HG03432 (cell line): ENCODE measurements around the gene COA1.
"Not testable (repeated sequence)": the region's sequence is repeated elsewhere in the genome, so short reads cannot be mapped to it uniquely, and the experiment has no call there.

Experiments used
- ATAC-seq: cut with Tn5 transposase; IDR thresholded peaks from one replicate; pipeline ENCODE4 v1.9.1; 2021; ENCODE audit warnings: mild to moderate bottlenecking, moderate library complexity; ENCODE audit not compliant: unreplicated experiment

COA1 gene

GRCh38 chr7:43693687-43694398 is 35.5 kb downstream of the COA1 start:
- no peak for ATAC-seq

- no peak for ATAC-seq
Observed at GRCh38 chr7:43692582-43693373, 36.5 kb downstream of the COA1 start.

- no peak for ATAC-seq
Observed at GRCh38 chr7:43691611-43692010, 37.7 kb downstream of the COA1 start.

GRCh38 chr7:43689115-43689514 is 40.2 kb downstream of the COA1 start:
- no peak for ATAC-seq

- ATAC-seq: not testable (repeated sequence)
Observed at GRCh38 chr7:43687866-43688265, 41.5 kb downstream of the COA1 start.

- no peak for ATAC-seq
Observed at GRCh38 chr7:43686991-43687390, 42.3 kb downstream of the COA1 start.

GRCh38 chr7:43680736-43681135 is 48.6 kb downstream of the COA1 start:
- ATAC-seq: no peak

GRCh38 chr7:43679210-43680068 is 49.9 kb downstream of the COA1 start:
- ATAC-seq: no peak

GRCh38 chr7:43678315-43678714 is 51.0 kb downstream of the COA1 start:
- ATAC-seq: no peak

- no peak for ATAC-seq
Observed at GRCh38 chr7:43677864-43678263, 51.5 kb downstream of the COA1 start.

- no peak for ATAC-seq
Observed at GRCh38 chr7:43674559-43675436, 54.5 kb downstream of the COA1 start.

GRCh38 chr7:43673243-43673976 is 55.9 kb downstream of the COA1 start:
- not testable (repeated sequence) for ATAC-seq

- no peak for ATAC-seq
Observed at GRCh38 chr7:43671521-43671920, 57.8 kb downstream of the COA1 start.

- no peak for ATAC-seq
Observed at GRCh38 chr7:43669286-43670081, 59.8 kb downstream of the COA1 start.

GRCh38 chr7:43668035-43668434 is 61.3 kb downstream of the COA1 start:
- no peak for ATAC-seq

GRCh38 chr7:43666938-43667337 is 62.4 kb downstream of the COA1 start:
- ATAC-seq: no peak

GRCh38 chr7:43664681-43665080 is 64.6 kb downstream of the COA1 start:
- no peak for ATAC-seq

GRCh38 chr7:43660141-43660540 is 69.2 kb downstream of the COA1 start:
- no peak for ATAC-seq

- no peak for ATAC-seq
Observed at GRCh38 chr7:43659549-43659896, 69.8 kb downstream of the COA1 start.
